Trophoblast cell (in vitro differentiated cells and primary cell): ENCODE results near the gene SHANK1.

Source experiments
- DNase-seq, 2 donors: peaks; one replicate each; pipeline ENCODE4 v3.0.0-alpha.2; 2016
- H2AFZ ChIP-seq: 2 replicates; pipeline ENCODE4 v1.6.1; 2013; ENCODE audit warnings: low read length, moderate library complexity, mild to moderate bottlenecking; ENCODE audit not compliant: insufficient read depth, poor library complexity
- H2AK5ac ChIP-seq: 2 replicates; pipeline ENCODE4 v1.6.1; 2013; ENCODE audit warnings: mild to moderate bottlenecking, low read length
- H2BK120ac ChIP-seq: 2 replicates; pipeline ENCODE4 v1.6.1; 2013; ENCODE audit warnings: low read length, mild to moderate bottlenecking, moderate library complexity; ENCODE audit not compliant: insufficient read depth, poor library complexity
- H2BK12ac ChIP-seq: 2 replicates; pipeline ENCODE4 v1.6.1; 2013; ENCODE audit warnings: mild to moderate bottlenecking, low read length, moderate library complexity
- H2BK5ac ChIP-seq: 2 replicates; pipeline ENCODE4 v1.6.1; 2013; ENCODE audit warnings: low read length, low read depth, moderate library complexity, mild to moderate bottlenecking; ENCODE audit not compliant: poor library complexity
- H3K14ac ChIP-seq: 2 replicates; pipeline ENCODE4 v1.6.1; 2013; ENCODE audit warnings: mild to moderate bottlenecking, low read length
- H3K18ac ChIP-seq: 2 replicates; pipeline ENCODE4 v1.6.1; 2013; ENCODE audit warnings: mild to moderate bottlenecking, low read length
- H3K23ac ChIP-seq: 2 replicates; pipeline ENCODE4 v1.6.1; 2013; ENCODE audit warnings: low read length
- H3K27ac ChIP-seq: 2 replicates; pipeline ENCODE4 v1.5.1; 2013; ENCODE audit warnings: low read depth, mild to moderate bottlenecking, inconsistent platforms, low read length, moderate library complexity
- H3K27me3 ChIP-seq: 2 replicates; pipeline ENCODE4 v1.6.1; 2013; ENCODE audit warnings: inconsistent platforms, mild to moderate bottlenecking, low read length, moderate library complexity; ENCODE audit not compliant: insufficient read depth
- H3K36me3 ChIP-seq, 2 experiments: 1 replicate in 1 of 2; 2 replicates in 1 of 2; pipeline ENCODE4 v1.6.1; 2013; ENCODE audit warnings: low read length in 2 of 2, mild to moderate bottlenecking in 2 of 2, moderate library complexity in 1 of 2; ENCODE audit not compliant: insufficient read depth in 2 of 2, control insufficient read depth in 1 of 2
- H3K4ac ChIP-seq: 2 replicates; pipeline ENCODE4 v1.6.1; 2013; ENCODE audit warnings: low read depth, mild to moderate bottlenecking, low read length, moderate library complexity
- H3K4me1 ChIP-seq, 2 experiments: 1 replicate in 1 of 2; 2 replicates in 1 of 2; pipeline ENCODE4 v1.6.1; 2013; ENCODE audit warnings: low read length in 2 of 2, mild to moderate bottlenecking in 2 of 2, moderate library complexity in 1 of 2; ENCODE audit not compliant: insufficient read depth in 2 of 2, control insufficient read depth in 1 of 2
- H3K4me2 ChIP-seq: 2 replicates; pipeline ENCODE4 v1.6.1; 2013; ENCODE audit warnings: inconsistent platforms, mild to moderate bottlenecking, low read length, moderate library complexity
- H3K4me3 ChIP-seq: 2 replicates; pipeline ENCODE4 v1.5.1; 2013; ENCODE audit warnings: mild to moderate bottlenecking, low read depth, low read length, inconsistent platforms
- H3K79me1 ChIP-seq: one replicate; pipeline ENCODE4 v1.6.1; 2013; ENCODE audit warnings: low read length
- H3K79me2 ChIP-seq: 2 replicates; pipeline ENCODE4 v1.6.1; 2013; ENCODE audit warnings: low read length, mild to moderate bottlenecking; ENCODE audit not compliant: control insufficient read depth, insufficient read depth, poor library complexity
- H3K9ac ChIP-seq: 2 replicates; pipeline ENCODE4 v1.6.1; 2013; ENCODE audit warnings: mild to moderate bottlenecking, low read length
- H3K9me3 ChIP-seq: 2 replicates; pipeline ENCODE4 v1.6.1; 2013; ENCODE audit warnings: low read depth, mild to moderate bottlenecking, control low read depth, inconsistent platforms, low read length; ENCODE audit not compliant: insufficient read depth
- H4K12ac ChIP-seq: 2 replicates; pipeline ENCODE4 v1.6.1; 2013; ENCODE audit warnings: low read depth, mild to moderate bottlenecking, low read length, moderate library complexity
- H4K8ac ChIP-seq: 2 replicates; pipeline ENCODE4 v1.6.1; 2013; ENCODE audit warnings: low read depth, mild to moderate bottlenecking, low read length, moderate library complexity
- H4K91ac ChIP-seq: one replicate; pipeline ENCODE4 v1.6.1; 2013; ENCODE audit warnings: low read depth, mild to moderate bottlenecking, low read length, moderate library complexity
- WGBS: extraction: QIAGEN DNeasy Blood & Tissue Kit; methylation state at CpG from one replicate; pipeline ENCODE4 v1.1.7; 2013; ENCODE audit warnings: missing lambda C conversion rate; ENCODE audit not compliant: insufficient read length, insufficient coverage; ENCODE audit errors: extremely low coverage; 5-methylcytosine and 5-hydroxymethylcytosine counted together

SHANK1 gene

DNA sequence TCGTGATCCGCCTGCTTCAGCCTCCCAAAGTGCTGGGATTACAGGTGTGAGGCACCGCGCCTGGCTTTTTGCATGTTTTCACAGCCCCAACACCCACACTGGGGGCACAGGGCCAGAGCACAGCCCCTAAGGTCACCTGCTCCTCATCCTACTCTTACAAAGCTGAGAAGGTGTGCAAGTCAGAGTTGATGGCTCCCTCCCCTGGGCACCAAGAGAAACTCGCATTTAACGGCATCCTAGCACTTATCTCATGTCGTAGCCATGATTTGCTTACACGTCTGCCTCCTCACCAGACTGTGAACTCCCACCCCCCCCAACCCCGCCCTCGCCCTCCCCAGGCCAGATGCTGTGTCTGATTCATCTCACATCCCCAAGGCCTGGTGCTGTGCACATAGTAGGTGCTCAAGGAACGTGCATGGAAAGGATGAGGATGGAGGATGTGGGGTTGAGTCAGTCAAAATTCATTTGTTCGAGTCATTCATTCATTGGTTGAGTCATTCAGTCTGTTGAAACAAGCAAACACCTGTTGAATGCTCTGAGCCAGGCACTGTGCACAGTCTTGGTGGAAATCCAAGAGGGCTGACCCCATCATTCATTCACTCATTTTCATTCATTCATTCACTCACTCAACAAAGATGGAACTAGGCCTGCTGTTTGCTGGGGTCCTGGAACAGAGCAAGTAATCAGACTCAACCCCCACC is 11.3 kb downstream of the SHANK1 start:
- DNase-seq: no peak
- no peaks in the 10 kb centered on the region for H3K36me3 ChIP-seq
- no peak overlapping the region for H3K27ac ChIP-seq
- no peak overlapping the region for H3K18ac ChIP-seq
- no peak overlapping the region for H3K23ac ChIP-seq
- H3K79me1 ChIP-seq: no peaks in the 10 kb centered on the region
- no peaks in the 10 kb centered on the region for H3K4me1 ChIP-seq
- H4K12ac ChIP-seq: no peak overlapping the region
- no peaks in the 10 kb centered on the region for H3K27me3 ChIP-seq
- no peak overlapping the region for H2BK12ac ChIP-seq
- H2AFZ ChIP-seq: no peak overlapping the region
- no peak overlapping the region for H2AK5ac ChIP-seq
- no peak overlapping the region for H3K9ac ChIP-seq
- H3K4me2 ChIP-seq: no peak overlapping the region
- H2BK5ac ChIP-seq: no peak overlapping the region
- H3K4ac ChIP-seq: no peak overlapping the region
- WGBS: no CpG with 5 or more reads among the region's 12 CpGs
- no peak overlapping the region for H3K4me3 ChIP-seq
- H3K14ac ChIP-seq: no peak overlapping the region
- no peak overlapping the region for H4K91ac ChIP-seq
- H3K79me2 ChIP-seq: no peaks in the 10 kb centered on the region
- no peaks in the 10 kb centered on the region for H3K9me3 ChIP-seq
- H4K8ac ChIP-seq: no peak overlapping the region
- no peak overlapping the region for H2BK120ac ChIP-seq

DNA sequence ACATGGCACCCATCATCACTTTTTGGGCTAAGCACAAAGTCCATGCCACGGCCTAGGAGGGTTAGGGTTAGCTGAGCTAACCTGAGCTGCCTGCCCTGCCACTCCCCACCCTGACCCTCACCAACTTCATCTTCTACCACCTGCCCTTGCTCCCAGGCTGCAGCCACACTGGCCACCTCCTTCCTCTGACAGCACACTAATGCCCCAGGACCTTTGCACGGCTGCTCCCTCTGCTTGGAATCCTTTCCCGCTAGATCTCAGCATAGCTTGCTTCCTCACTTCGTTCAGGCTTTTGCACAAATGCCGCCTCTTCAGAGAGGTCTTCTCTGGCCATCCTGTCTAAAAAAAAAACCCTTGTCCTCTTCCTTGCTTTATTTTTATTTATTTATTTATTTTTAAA is 13.2 kb downstream of the SHANK1 start:
- Histone ChIP-seq H4K12ac (no peak overlapping the region), H4K91ac (no peak overlapping the region), H2AK5ac (no peak overlapping the region), H3K27me3 (no peaks in the 10 kb centered on the region), H3K4me2 (no peak overlapping the region), H3K4ac (no peak overlapping the region), H3K18ac (no peak overlapping the region), H2BK120ac (no peak overlapping the region), H2AFZ (no peak overlapping the region), H3K9ac (no peak overlapping the region), H4K8ac (no peak overlapping the region), H3K36me3 (no peaks in the 10 kb centered on the region), H3K4me3 (no peak overlapping the region), H3K4me1 (no peaks in the 10 kb centered on the region), H2BK5ac (no peak overlapping the region), H3K23ac (no peak overlapping the region), H3K79me2 (no peaks in the 10 kb centered on the region), H3K27ac (no peak overlapping the region), H3K79me1 (no peaks in the 10 kb centered on the region), H3K14ac (no peak overlapping the region), H3K9me3 (no peaks in the 10 kb centered on the region), H2BK12ac (no peak overlapping the region)
- whole genome bisulfite sequencing: no CpG with 5 or more reads among the region's 5 CpGs
- no peak for DNase-seq

DNA sequence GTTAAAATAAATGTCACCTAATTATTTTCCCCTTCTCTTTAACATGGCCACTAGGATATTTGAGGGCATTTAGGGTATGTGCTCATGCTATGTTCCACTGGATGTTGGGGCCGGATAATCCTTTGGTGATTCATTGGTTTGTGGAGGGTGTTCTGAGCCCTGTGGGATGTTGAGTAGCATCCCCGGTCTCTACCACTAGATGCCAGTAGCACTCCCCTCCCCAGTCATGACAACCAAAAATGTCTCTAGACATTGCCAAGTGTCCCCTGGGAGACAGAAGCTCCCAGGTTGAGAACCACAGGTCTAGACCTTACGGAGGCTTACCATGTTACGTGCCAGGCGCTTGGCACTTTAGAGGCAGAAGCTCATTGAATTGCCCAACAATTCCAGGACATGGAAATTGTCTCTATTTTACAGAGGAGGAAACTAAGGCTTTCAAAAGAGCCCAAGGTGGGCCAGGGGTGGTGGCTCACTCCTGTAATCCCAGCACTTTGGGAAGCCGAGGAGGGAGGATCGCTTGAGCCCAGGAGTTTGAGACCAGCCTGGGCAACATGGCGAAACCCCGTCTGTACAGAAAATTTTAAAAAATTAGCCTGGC is 14.1 kb downstream of the SHANK1 start:
- Histone ChIP-seq H3K9ac (no peak overlapping the region), H3K79me1 (no peaks in the 10 kb centered on the region), H3K9me3 (no peaks in the 10 kb centered on the region), H3K4me2 (no peak overlapping the region), H3K4me3 (no peak overlapping the region), H2AK5ac (no peak overlapping the region), H2BK5ac (no peak overlapping the region), H3K18ac (no peak overlapping the region), H2AFZ (no peak overlapping the region), H3K27ac (no peak overlapping the region), H3K4me1 (no peaks in the 10 kb centered on the region), H3K36me3 (no peaks in the 10 kb centered on the region), H3K79me2 (no peaks in the 10 kb centered on the region), H3K4ac (no peak overlapping the region), H4K12ac (no peak overlapping the region), H4K8ac (no peak overlapping the region), H2BK120ac (no peak overlapping the region), H3K27me3 (no peaks in the 10 kb centered on the region), H3K23ac (no peak overlapping the region), H2BK12ac (no peak overlapping the region), H3K14ac (no peak overlapping the region), H4K91ac (no peak overlapping the region)
- DNase-seq: peak; percentile 53 to 74
- no CpG with 5 or more reads among the region's 9 CpGs for WGBS

DNA sequence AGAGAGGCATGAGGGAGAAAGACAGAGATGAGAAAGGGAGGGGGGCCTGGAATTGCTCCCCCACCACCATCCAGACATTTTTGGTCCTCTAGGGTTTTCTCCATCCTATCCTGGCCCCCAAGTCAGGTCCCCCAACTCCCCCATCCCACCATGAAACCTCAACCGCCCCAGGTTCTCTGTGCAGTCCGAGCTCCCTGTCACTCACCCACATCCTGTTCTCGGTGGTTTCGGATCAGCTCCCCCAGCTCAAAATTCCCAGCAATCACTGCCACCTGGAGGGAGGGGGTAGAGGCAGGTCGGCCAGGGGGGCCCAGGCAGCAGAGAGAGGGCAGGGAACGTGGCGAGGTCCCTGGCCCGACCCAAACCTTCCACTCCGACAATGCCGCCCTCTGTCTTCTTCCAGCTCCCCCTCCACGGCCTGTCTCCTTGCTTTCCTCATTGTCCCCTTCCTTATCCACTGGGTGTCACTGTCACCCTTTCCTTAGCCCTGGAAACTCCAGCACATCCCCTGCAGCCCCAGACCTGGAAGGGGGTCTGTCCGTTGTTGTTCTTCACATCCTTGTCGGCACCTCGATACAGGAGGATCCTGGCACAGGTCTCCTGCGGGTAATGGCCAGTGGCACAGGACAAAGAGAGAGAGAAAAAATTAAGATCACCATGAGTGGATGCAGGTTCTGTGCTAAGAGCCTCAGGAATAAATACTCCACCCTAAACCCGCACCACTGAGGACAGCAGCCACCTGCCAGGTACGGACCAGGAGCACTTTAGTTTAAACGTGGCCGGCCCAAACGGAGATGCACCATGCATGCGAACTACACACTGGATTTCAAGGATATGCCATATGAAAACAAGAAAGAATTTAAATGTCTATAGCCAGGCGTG is 15.4 kb downstream of the SHANK1 start:
- no CpG with 5 or more reads among the region's 22 CpGs for WGBS
- H3K9ac ChIP-seq: no peak overlapping the region
- H3K4me3 ChIP-seq: no peak overlapping the region
- H2AFZ ChIP-seq: no peak overlapping the region
- H4K8ac ChIP-seq: no peak overlapping the region
- peak in 1 of 2 donors; percentile 14 for DNase-seq
- H2BK5ac ChIP-seq: no peak overlapping the region
- no peak overlapping the region for H3K4me2 ChIP-seq
- H2BK120ac ChIP-seq: no peak overlapping the region
- H4K12ac ChIP-seq: no peak overlapping the region
- no peak overlapping the region for H3K23ac ChIP-seq
- H3K79me2 ChIP-seq: no peaks in the 10 kb centered on the region
- no peaks in the 10 kb centered on the region for H3K79me1 ChIP-seq
- H2AK5ac ChIP-seq: no peak overlapping the region
- no peaks in the 10 kb centered on the region for H3K27me3 ChIP-seq
- no peaks in the 10 kb centered on the region for H3K4me1 ChIP-seq
- H4K91ac ChIP-seq: no peak overlapping the region
- H3K9me3 ChIP-seq: no peaks in the 10 kb centered on the region
- H3K18ac ChIP-seq: no peak overlapping the region
- no peak overlapping the region for H2BK12ac ChIP-seq
- no peak overlapping the region for H3K27ac ChIP-seq
- H3K14ac ChIP-seq: no peak overlapping the region
- H3K4ac ChIP-seq: no peak overlapping the region
- no peaks in the 10 kb centered on the region for H3K36me3 ChIP-seq
